ENCODE results near the gene RASGRF1. TPM values are rescaled to one million over a fixed set of nuclear protein-coding genes. Genes with fewer than 3 reads are reported as not detected.

The RASGRF1 gene
- polyA plus RNA-seq, 3 donors, result 0.11 TPM; not detected in 2

DNA sequence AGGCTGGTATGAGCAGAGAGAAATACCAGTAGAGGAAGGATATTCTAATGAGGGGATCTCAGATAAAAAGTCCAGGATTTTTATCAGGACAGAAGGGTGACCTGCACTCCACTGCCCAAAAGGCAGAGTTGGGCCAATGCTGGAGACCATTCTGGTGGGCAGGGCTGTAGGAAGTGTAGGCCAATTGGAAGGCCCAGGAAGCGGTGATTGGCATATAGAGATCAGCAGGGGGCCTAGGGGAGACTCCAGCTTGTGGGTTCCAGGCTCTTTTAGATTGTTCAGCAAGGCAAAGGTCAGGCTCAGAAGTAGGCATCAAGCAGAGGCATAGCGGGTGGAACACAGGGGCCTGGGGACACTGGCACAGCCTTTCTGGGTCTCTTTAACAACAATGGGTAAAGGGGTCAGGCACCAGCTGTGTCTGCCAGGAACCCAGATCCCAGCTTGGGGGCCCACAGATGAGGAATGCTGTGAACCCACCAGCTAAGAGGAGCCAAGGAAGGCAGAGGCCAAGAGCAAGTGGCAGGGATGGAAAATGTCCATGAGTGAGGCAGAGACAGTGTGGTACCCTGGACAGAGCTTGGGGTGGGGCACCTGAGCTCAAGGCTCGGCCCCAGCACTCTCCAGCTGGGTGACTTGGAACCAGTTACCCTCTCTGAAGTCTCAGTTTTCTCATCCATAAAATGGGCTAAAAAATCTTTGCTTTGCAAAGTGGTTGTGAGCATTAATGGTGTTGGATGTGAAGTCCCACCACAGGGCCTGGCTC, 27.0 kb upstream of the RASGRF1 start:
- intact Hi-C loops (cut with micrococcal nuclease), result no loop called here
- Histone ChIP-seq H4K20me1 (ENCODE audit: insufficient read depth, low read length) (no peaks in the 10 kb centered on the region), H3K27ac (ENCODE audit: low read depth in 1 of 2, low read length in 2 of 2) (no peak overlapping the region), H3K9ac (ENCODE audit: insufficient read depth, low read length, poor library complexity, severe bottlenecking) (no peak overlapping the region), H3K79me2 (ENCODE audit: insufficient read depth, low read length) (no peaks in the 10 kb centered on the region), H3K36me3 (replicated peaks in 1 of 2; ENCODE audit: control insufficient read depth in 1 of 2, insufficient read depth in 2 of 2, low read length in 2 of 2) (no peaks in the 10 kb centered on the region), H3K27me3 (ENCODE audit: control insufficient read depth in 2 of 2, insufficient read depth in 2 of 2, low read length in 2 of 2) (peaks cover 0 to 2% of the 10 kb centered on the region in 2 donors), H2AFZ (ENCODE audit: insufficient read depth, low read depth, low read length, poor library complexity, severe bottlenecking) (no peak overlapping the region), H3K9me3 (replicated peaks in 1 of 2; ENCODE audit: control insufficient read depth in 1 of 2, insufficient read depth in 1 of 2, low read length in 2 of 2) (no peaks in the 10 kb centered on the region), H3K4me2 (replicated peaks; ENCODE audit: extremely low read depth, low read length, poor library complexity, severe bottlenecking) (no peak overlapping the region), H3K4me1 (ENCODE audit: control insufficient read depth in 1 of 2, insufficient read depth in 2 of 2, low read length in 2 of 2) (no peaks in the 10 kb centered on the region), H3K4me3 (replicated peaks in 1 of 3; ENCODE audit: low read depth in 2 of 3, low read length in 3 of 3) (no peak overlapping the region)
- H3K27me3 Mint-ChIP-seq (ENCODE audit: low read depth in 3 of 3), result peaks cover 2 to 22% (median 3%) of the 10 kb centered on the region in 3 donors
- peak overlapping the region in 1 of 7 donors; percentile 21 for H3K27ac Mint-ChIP-seq
- 94% methylated on average over 2 of the region's 3 CpGs for WGBS (ENCODE audit: insufficient coverage)
- TF ChIP-seq CTCF (IDR thresholded peaks at IDR 0.05), result no peak
- no peaks in the 10 kb centered on the region for H3K36me3 Mint-ChIP-seq
- H3K9me3 Mint-ChIP-seq, result peaks cover 0 to 3% (median 0%) of the 10 kb centered on the region in 7 donors
- no peak for DNase-seq
- no peak overlapping the region for H3K4me3 Mint-ChIP-seq
- no peaks in the 10 kb centered on the region for H3K4me1 Mint-ChIP-seq

GRCh38 chr15:79116771-79117170, 26.2 kb upstream of the RASGRF1 start:
- TF ChIP-seq CTCF (IDR thresholded peaks at IDR 0.05), result no peak
- Histone ChIP-seq H3K4me1 (ENCODE audit: control insufficient read depth in 1 of 2, insufficient read depth in 2 of 2, low read length in 2 of 2) (no peaks in the 10 kb centered on the region), H3K9me3 (replicated peaks in 1 of 2; ENCODE audit: control insufficient read depth in 1 of 2, insufficient read depth in 1 of 2, low read length in 2 of 2) (no peaks in the 10 kb centered on the region), H3K9ac (ENCODE audit: insufficient read depth, low read length, poor library complexity, severe bottlenecking) (no peak overlapping the region), H2AFZ (ENCODE audit: insufficient read depth, low read depth, low read length, poor library complexity, severe bottlenecking) (no peak overlapping the region), H3K36me3 (replicated peaks in 1 of 2; ENCODE audit: control insufficient read depth in 1 of 2, insufficient read depth in 2 of 2, low read length in 2 of 2) (no peaks in the 10 kb centered on the region), H3K79me2 (ENCODE audit: insufficient read depth, low read length) (no peaks in the 10 kb centered on the region), H3K4me3 (replicated peaks in 1 of 3; ENCODE audit: low read depth in 2 of 3, low read length in 3 of 3) (no peak overlapping the region), H4K20me1 (ENCODE audit: insufficient read depth, low read length) (no peaks in the 10 kb centered on the region), H3K27me3 (ENCODE audit: control insufficient read depth in 2 of 2, insufficient read depth in 2 of 2, low read length in 2 of 2) (peaks cover 0 to 2% of the 10 kb centered on the region in 2 donors), H3K27ac (ENCODE audit: low read depth in 1 of 2, low read length in 2 of 2) (no peak overlapping the region), H3K4me2 (replicated peaks; ENCODE audit: extremely low read depth, low read length, poor library complexity, severe bottlenecking) (no peak overlapping the region)
- Mint-ChIP-seq H3K36me3 (no peaks in the 10 kb centered on the region), H3K27me3 (ENCODE audit: low read depth in 3 of 3) (peaks cover 1 to 15% (median 2%) of the 10 kb centered on the region in 3 donors), H3K4me3 (no peak overlapping the region), H3K9me3 (peaks cover 0 to 8% (median 0%) of the 10 kb centered on the region in 7 donors), H3K27ac (no peak overlapping the region), H3K4me1 (no peaks in the 10 kb centered on the region)
- 100% methylated on average over 2 of the region's 4 CpGs for WGBS (ENCODE audit: insufficient coverage)
- DNase-seq, result no peak
- intact Hi-C loops (cut with micrococcal nuclease), result no loop called here
